Pulmonary artery endothelial cell (primary cell): ENCODE measurements around the gene MCRIP2. TPM values are rescaled to one million over a fixed set of nuclear protein-coding genes. Genes with fewer than 3 reads are reported as not detected.

ENCODE experiments used
- DNase-seq: peaks from one replicate; pipeline ENCODE4 v3.0.0-alpha.2; 2011; ENCODE audit warnings: low read depth, low spot score
- total RNA-seq: library from RNA; depleted of rRNA; stranded (reverse); fragments of >200 nt; gene quantifications from 2 replicates; pipeline ENCODE4 v1.2.3, GENCODE V29; 2014

MCRIP2 gene
- total RNA-seq, 1 donor from 2014 or later, result 22.3 TPM

GRCh38 chr16:616733-617586 lies 24.7 kb upstream of the MCRIP2 start:
- no peak for DNase-seq

GRCh38 chr16:617855-618254 lies 23.8 kb upstream of the MCRIP2 start:
- DNase-seq, result no peak

GRCh38 chr16:619476-620100 lies 22.0 kb upstream of the MCRIP2 start:
- no peak for DNase-seq

GRCh38 chr16:620700-621525 lies 20.7 kb upstream of the MCRIP2 start:
- no peak for DNase-seq

GRCh38 chr16:621526-622105 lies 20.0 kb upstream of the MCRIP2 start:
- no peak for DNase-seq

GRCh38 chr16:622920-623280 lies 18.7 kb upstream of the MCRIP2 start:
- no peak for DNase-seq

- DNase-seq, result no peak
Measured at GRCh38 chr16:624526-625070, 17.0 kb upstream of the MCRIP2 start.

GRCh38 chr16:625117-625976 lies 16.3 kb upstream of the MCRIP2 start:
- DNase-seq, result no peak

- DNase-seq, result no peak
Measured at GRCh38 chr16:625977-626765, 15.5 kb upstream of the MCRIP2 start.

- DNase-seq, result peak; percentile 80
Measured at GRCh38 chr16:626787-627453, 14.7 kb upstream of the MCRIP2 start.

- DNase-seq, result no peak
Measured at GRCh38 chr16:627454-628239, 14.0 kb upstream of the MCRIP2 start.

GRCh38 chr16:628321-629061 lies 13.1 kb upstream of the MCRIP2 start:
- no peak for DNase-seq

- no peak for DNase-seq
Measured at GRCh38 chr16:629185-629832, 12.3 kb upstream of the MCRIP2 start.

- no peak for DNase-seq
Measured at GRCh38 chr16:629833-630248, 11.8 kb upstream of the MCRIP2 start.

- no peak for DNase-seq
Measured at GRCh38 chr16:630249-630814, 11.3 kb upstream of the MCRIP2 start.

GRCh38 chr16:630815-631405 lies 10.7 kb upstream of the MCRIP2 start, which contains the start of gene WFIKKN1:
Gene WFIKKN1, plus strand, starts transcription at chr16:630985. Its CDS starts 269 bp downstream, at chr16:631254.
- DNase-seq, result no peak
